GM21447 (cell line): ENCODE data around the gene ZNF335.

ENCODE experiments used
- ATAC-seq: cut with Tn5 transposase; IDR thresholded peaks from one replicate; pipeline ENCODE4 v1.9.1; 2021; ENCODE audit not compliant: unreplicated experiment

Gene ZNF335

GRCh38 chr20:45971675-45972499, at the start of gene ZNF335:
Gene ZNF335, minus strand, starts transcription at chr20:45972203. Its CDS starts 793 bp downstream, at chr20:45971410.
- peak; percentile 63 for ATAC-seq

GRCh38 chr20:46020555-46020954, 48.6 kb upstream of the ZNF335 start:
- ATAC-seq, result no peak

- ATAC-seq, result no peak
These were observed 46.6 kb upstream of the ZNF335 start for GRCh38 chr20:46018611-46019010.

- no peak for ATAC-seq
These were observed 46.1 kb upstream of the ZNF335 start for GRCh38 chr20:46018112-46018511.

GRCh38 chr20:46017272-46017671, 45.3 kb upstream of the ZNF335 start:
- ATAC-seq, result no peak

- ATAC-seq, result no peak
These were observed 42.8 kb upstream of the ZNF335 start for GRCh38 chr20:46014517-46015396.

- no peak for ATAC-seq
These were observed 42.0 kb upstream of the ZNF335 start for GRCh38 chr20:46013829-46014516.

- ATAC-seq, result no peak
These were observed 41.4 kb upstream of the ZNF335 start for GRCh38 chr20:46013322-46013828.

- no peak for ATAC-seq
These were observed 40.9 kb upstream of the ZNF335 start for GRCh38 chr20:46012921-46013320.

GRCh38 chr20:46011631-46012482, 39.9 kb upstream of the ZNF335 start:
- ATAC-seq, result no peak

GRCh38 chr20:46010491-46011391, 38.7 kb upstream of the ZNF335 start:
- no peak for ATAC-seq

- no peak for ATAC-seq
These were observed 37.8 kb upstream of the ZNF335 start for GRCh38 chr20:46009816-46010215.

- no peak for ATAC-seq
These were observed 35.7 kb upstream of the ZNF335 start for GRCh38 chr20:46007671-46008070.

GRCh38 chr20:46006964-46007363, 35.0 kb upstream of the ZNF335 start:
- ATAC-seq, result no peak

- no peak for ATAC-seq
These were observed 34.2 kb upstream of the ZNF335 start for GRCh38 chr20:46006022-46006705.

GRCh38 chr20:46004889-46005473, 33.0 kb upstream of the ZNF335 start:
- no peak for ATAC-seq

- ATAC-seq, result no peak
These were observed 32.2 kb upstream of the ZNF335 start for GRCh38 chr20:46004187-46004586.

GRCh38 chr20:46002008-46002407, 30.0 kb upstream of the ZNF335 start:
- no peak for ATAC-seq
